MM.1S (cell line): ENCODE measurements around the gene BBS2.

ENCODE experiments used
- DNase-seq: peaks from one replicate; pipeline ENCODE4 v3.0.0-alpha.2; 2015
- H2AFZ ChIP-seq: fragments of 300-600 bp; sonication (generic); 2 replicates; pipeline ENCODE4 v1.6.0; 2016; ENCODE audit warnings: antibody characterized with exemption, low read length
- H3F3A ChIP-seq: fragments of 300-600 bp; sonication (generic); 2 replicates; pipeline ENCODE4 v1.6.1; 2016; ENCODE audit warnings: mild to moderate bottlenecking, antibody characterized with exemption, low read length, moderate library complexity, mixed read lengths; ENCODE audit not compliant: insufficient read depth
- H3K27ac ChIP-seq: fragments of 300-600 bp; sonication (generic); 2 replicates; pipeline ENCODE4 v1.5.1; 2016; ENCODE audit warnings: mild to moderate bottlenecking, low read length
- H3K27me3 ChIP-seq: fragments of 300-600 bp; sonication (generic); replicated peaks from 2 replicates; pipeline ENCODE4 v1.6.0; 2016; ENCODE audit warnings: low read length; ENCODE audit not compliant: insufficient read depth
- H3K36me3 ChIP-seq: fragments of 300-600 bp; sonication (generic); replicated peaks from 2 replicates; pipeline ENCODE4 v1.6.1; 2016; ENCODE audit warnings: mild to moderate bottlenecking, low read length, mixed read lengths; ENCODE audit not compliant: insufficient read depth
- H3K4me1 ChIP-seq: fragments of 300-600 bp; sonication (generic); 2 replicates; pipeline ENCODE4 v1.6.1; 2016; ENCODE audit warnings: low read length, mixed read lengths
- H3K4me2 ChIP-seq: fragments of 300-600 bp; sonication (generic); 2 replicates; pipeline ENCODE4 v1.6.0; 2016; ENCODE audit warnings: low read depth, low read length
- H3K4me3 ChIP-seq: fragments of 300-600 bp; sonication (generic); 2 replicates; pipeline ENCODE4 v1.5.1; 2016; ENCODE audit warnings: low read length, mixed read lengths
- H3K79me2 ChIP-seq: fragments of 300-600 bp; sonication (generic); 2 replicates; pipeline ENCODE4 v1.6.1; 2016; ENCODE audit warnings: mixed run types, low read length, mixed read lengths
- H3K9ac ChIP-seq: fragments of 300-600 bp; sonication (generic); 2 replicates; pipeline ENCODE4 v1.6.1; 2016; ENCODE audit warnings: low read length, mixed read lengths
- H3K9me2 ChIP-seq: fragments of 300-600 bp; sonication (generic); replicated peaks from 2 replicates; pipeline ENCODE4 v1.6.1; 2016; ENCODE audit warnings: mild to moderate bottlenecking, low read length, mixed read lengths; ENCODE audit not compliant: insufficient read depth
- H3K9me3 ChIP-seq: fragments of 300-600 bp; sonication (generic); replicated peaks from 2 replicates; pipeline ENCODE4 v1.6.1; 2016; ENCODE audit warnings: mild to moderate bottlenecking, low read length, mixed read lengths; ENCODE audit not compliant: insufficient read depth
- H4K20me1 ChIP-seq: fragments of 300-600 bp; sonication (generic); 2 replicates; pipeline ENCODE4 v1.6.1; 2016; ENCODE audit warnings: mild to moderate bottlenecking, low read length, moderate library complexity, mixed read lengths; ENCODE audit not compliant: insufficient read depth
- EZH2 ChIP-seq: fragments of 300-600 bp; sonication (generic); optimal IDR thresholded peaks from 2 replicates; pipeline ENCODE3; 2017; ENCODE audit warnings: low read depth, mild to moderate bottlenecking, antibody characterized with exemption, low read length, mixed read lengths
- EZH2phosphoT487 ChIP-seq: fragments of 300-600 bp; sonication (generic); IDR thresholded peaks from 2 replicates; pipeline ENCODE4 v1.6.1; 2018; ENCODE audit warnings: antibody characterized with exemption, low read length
- TF ChIP-seq, protein P1 (sequence below): fragments of 300-600 bp; sonication (generic); IDR thresholded peaks from 2 replicates; pipeline ENCODE4 v1.5.1; 2016; ENCODE audit warnings: antibody characterized with exemption, low read length, mixed read lengths

BBS2 gene

DNA sequence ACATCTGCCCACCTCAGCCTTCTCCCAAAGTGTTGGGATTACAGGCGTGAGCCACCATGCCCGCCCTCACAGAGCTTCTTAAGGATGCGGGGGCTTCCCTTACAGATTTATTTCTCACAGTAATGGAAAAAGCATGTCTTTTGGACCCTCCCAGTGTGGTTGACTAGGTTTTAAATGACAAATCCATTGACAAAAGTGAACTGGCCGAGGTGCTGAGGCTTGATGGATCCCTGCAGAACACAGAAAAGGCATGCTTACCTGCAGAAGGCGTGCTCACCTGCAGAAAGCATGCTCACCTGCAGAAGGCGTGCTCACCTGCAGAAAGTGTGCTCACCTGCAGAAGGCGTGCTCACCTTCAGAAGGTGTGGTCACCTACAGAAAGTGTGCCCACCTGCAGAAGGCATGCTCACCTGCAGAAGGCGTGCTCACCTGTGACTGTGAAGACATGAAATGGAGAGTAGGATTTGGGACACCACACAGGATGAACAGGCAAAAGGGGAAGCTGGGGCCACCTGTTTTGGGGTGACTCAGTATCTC lies 15.1 kb upstream of the BBS2 start:
- H3K36me3 ChIP-seq: no peaks in the 10 kb centered on the region
- no peak for TF ChIP-seq EZH2phosphoT487

DNA sequence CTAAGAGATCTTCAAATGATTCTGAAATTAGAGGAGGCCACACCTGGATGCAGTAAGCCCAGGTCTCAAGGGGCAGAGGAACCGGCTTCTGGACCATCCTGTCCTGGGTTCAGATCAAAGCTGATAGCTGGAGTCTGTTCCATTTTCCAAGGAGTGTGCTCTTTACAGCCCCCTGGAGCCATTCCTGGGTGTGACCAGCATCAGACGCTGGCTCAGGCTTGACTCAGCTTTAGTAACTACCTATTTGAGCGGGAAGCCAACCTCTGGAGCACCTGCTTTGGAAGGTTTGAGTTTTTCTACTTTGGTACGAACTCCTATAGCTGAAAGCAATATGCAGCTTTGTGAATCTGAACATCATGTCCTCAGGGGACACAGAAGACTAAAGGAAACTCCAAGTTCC lies 12.9 kb upstream of the BBS2 start:
- no peaks in the 10 kb centered on the region for H3F3A ChIP-seq
- no peaks in the 10 kb centered on the region for H3K9me3 ChIP-seq
- no peak overlapping the region for H3K9ac ChIP-seq
- H3K79me2 ChIP-seq: no peaks in the 10 kb centered on the region
- no peaks in the 10 kb centered on the region for H3K9me2 ChIP-seq
- H2AFZ ChIP-seq: no peak overlapping the region
- no peaks in the 10 kb centered on the region for H3K4me1 ChIP-seq
- no peak overlapping the region for H3K27ac ChIP-seq
- H3K27me3 ChIP-seq: no peaks in the 10 kb centered on the region
- TF ChIP-seq, protein P1, sequence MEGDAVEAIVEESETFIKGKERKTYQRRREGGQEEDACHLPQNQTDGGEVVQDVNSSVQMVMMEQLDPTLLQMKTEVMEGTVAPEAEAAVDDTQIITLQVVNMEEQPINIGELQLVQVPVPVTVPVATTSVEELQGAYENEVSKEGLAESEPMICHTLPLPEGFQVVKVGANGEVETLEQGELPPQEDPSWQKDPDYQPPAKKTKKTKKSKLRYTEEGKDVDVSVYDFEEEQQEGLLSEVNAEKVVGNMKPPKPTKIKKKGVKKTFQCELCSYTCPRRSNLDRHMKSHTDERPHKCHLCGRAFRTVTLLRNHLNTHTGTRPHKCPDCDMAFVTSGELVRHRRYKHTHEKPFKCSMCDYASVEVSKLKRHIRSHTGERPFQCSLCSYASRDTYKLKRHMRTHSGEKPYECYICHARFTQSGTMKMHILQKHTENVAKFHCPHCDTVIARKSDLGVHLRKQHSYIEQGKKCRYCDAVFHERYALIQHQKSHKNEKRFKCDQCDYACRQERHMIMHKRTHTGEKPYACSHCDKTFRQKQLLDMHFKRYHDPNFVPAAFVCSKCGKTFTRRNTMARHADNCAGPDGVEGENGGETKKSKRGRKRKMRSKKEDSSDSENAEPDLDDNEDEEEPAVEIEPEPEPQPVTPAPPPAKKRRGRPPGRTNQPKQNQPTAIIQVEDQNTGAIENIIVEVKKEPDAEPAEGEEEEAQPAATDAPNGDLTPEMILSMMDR: no peak
- TF ChIP-seq EZH2 (no peak), EZH2phosphoT487 (no peak)
- no peaks in the 10 kb centered on the region for H4K20me1 ChIP-seq
- no peaks in the 10 kb centered on the region for H3K36me3 ChIP-seq
- H3K4me2 ChIP-seq: no peak overlapping the region
- no peak for DNase-seq
- H3K4me3 ChIP-seq: no peak overlapping the region

More for the DNA sequence above, 15.1 kb upstream of the BBS2 start:
- H4K20me1 ChIP-seq: no peaks in the 10 kb centered on the region
- no peaks in the 10 kb centered on the region for H3K79me2 ChIP-seq
- no peaks in the 10 kb centered on the region for H3F3A ChIP-seq
- no peak overlapping the region for H3K27ac ChIP-seq
- no peak overlapping the region for H2AFZ ChIP-seq
- no peak overlapping the region for H3K4me3 ChIP-seq
- no peaks in the 10 kb centered on the region for H3K4me1 ChIP-seq
- H3K9me3 ChIP-seq: no peaks in the 10 kb centered on the region
- no peaks in the 10 kb centered on the region for H3K9me2 ChIP-seq
- no peak overlapping the region for H3K4me2 ChIP-seq
- no peak overlapping the region for H3K9ac ChIP-seq
- no peaks in the 10 kb centered on the region for H3K27me3 ChIP-seq
- no peak for DNase-seq

DNA sequence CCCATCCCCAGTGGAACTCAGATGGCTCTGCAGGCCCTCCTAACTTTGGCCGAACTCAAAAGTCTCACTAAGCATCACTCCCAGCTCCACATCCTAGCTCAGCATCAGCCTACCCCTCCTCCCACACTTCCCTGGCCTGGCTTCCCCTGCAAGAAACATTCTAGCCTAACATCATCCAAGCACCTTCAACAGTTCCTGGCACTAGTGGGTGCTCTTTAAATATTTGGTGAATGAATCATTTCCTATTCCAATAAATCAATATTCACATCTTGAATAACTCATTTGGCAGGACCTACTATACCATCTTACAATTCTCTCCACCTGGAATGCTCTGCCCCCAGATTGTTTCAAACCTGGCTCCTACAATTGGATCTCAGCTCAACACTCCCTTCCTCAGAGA lies 11.0 kb upstream of the BBS2 start:
- TF ChIP-seq EZH2 (no peak), EZH2phosphoT487 (no peak)
- TF ChIP-seq, protein P1: no peak
- no peak overlapping the region for H3K4me2 ChIP-seq

DNA sequence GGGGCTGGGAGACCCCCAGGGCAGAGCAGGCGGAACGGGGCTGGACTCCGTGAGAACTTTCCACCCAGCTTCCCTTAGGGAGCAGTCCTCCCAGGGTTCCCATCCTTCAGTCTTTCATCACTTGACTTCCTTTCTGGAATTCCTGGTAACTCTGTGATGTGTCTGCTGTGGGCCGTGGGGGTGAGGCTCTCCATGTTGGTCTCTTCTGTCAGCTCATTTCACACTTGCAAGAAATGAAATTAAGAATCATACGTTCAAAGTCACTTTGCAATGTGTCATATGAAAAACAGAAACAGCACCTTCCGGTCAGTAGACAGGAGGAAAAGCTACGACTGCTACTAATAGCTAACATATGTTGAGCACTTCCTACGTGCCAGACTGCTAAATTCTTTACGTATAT lies 5.4 kb upstream of the BBS2 start:
- no peaks in the 10 kb centered on the region for H3K9me3 ChIP-seq
- no peaks in the 10 kb centered on the region for H3K79me2 ChIP-seq
- H3K9ac ChIP-seq: no peak overlapping the region
- H2AFZ ChIP-seq: no peak overlapping the region
- no peaks in the 10 kb centered on the region for H3F3A ChIP-seq
- H3K4me3 ChIP-seq: no peak overlapping the region
- H3K9me2 ChIP-seq: no peaks in the 10 kb centered on the region
- TF ChIP-seq EZH2: no peak
- TF ChIP-seq, protein P1: no peak
- TF ChIP-seq EZH2phosphoT487: no peak
- no peak overlapping the region for H3K4me2 ChIP-seq
- peaks cover 4% of the 10 kb centered on the region for H3K4me1 ChIP-seq
- no peaks in the 10 kb centered on the region for H4K20me1 ChIP-seq
- H3K27ac ChIP-seq: no peak overlapping the region
- DNase-seq: no peak
- 0 out of 2 replicates have a peak, but pooled peaks cover 4% of the 10 kb centered on the region for H3K27me3 ChIP-seq
- H3K36me3 ChIP-seq: no peaks in the 10 kb centered on the region

More for the DNA sequence above, 11.0 kb upstream of the BBS2 start:
- Histone ChIP-seq H3F3A (no peaks in the 10 kb centered on the region), H3K4me1 (no peaks in the 10 kb centered on the region), H3K9ac (no peak overlapping the region), H2AFZ (no peak overlapping the region), H3K4me3 (no peak overlapping the region), H3K36me3 (no peaks in the 10 kb centered on the region), H3K27ac (no peak overlapping the region), H3K27me3 (0 out of 2 replicates have a peak, but pooled peaks cover 4% of the 10 kb centered on the region), H3K9me3 (no peaks in the 10 kb centered on the region), H3K79me2 (no peaks in the 10 kb centered on the region), H3K9me2 (no peaks in the 10 kb centered on the region), H4K20me1 (no peaks in the 10 kb centered on the region)
- no peak for DNase-seq
